Coronary artery (tissue), 2 donors: Measurements from ENCODE around the gene IFNA13.

ENCODE experiments used
- DNase-seq: peaks from one replicate; pipeline ENCODE4 v3.0.0-alpha.2; 2017; ENCODE audit warnings: low spot score
- H3K27ac ChIP-seq, 2 donors: fragments of 200-600 bp; sonication (generic); one replicate each; pipeline ENCODE4 v1.5.1; 2016 to 2019
- H3K4me3 ChIP-seq: fragments of 200-600 bp; sonication (generic); 2 replicates; pipeline ENCODE4 v1.5.1; 2016; ENCODE audit warnings: mild to moderate bottlenecking, moderate library complexity
- CTCF ChIP-seq: fragments of 200-600 bp; sonication (generic); IDR thresholded peaks from one replicate; pipeline ENCODE4 v1.5.1; 2019; ENCODE audit warnings: antibody characterized with exemption

IFNA13 gene

GRCh38 chr9:21331676-21332402 is 36.0 kb downstream of the IFNA13 start:
- no peak for DNase-seq

DNA sequence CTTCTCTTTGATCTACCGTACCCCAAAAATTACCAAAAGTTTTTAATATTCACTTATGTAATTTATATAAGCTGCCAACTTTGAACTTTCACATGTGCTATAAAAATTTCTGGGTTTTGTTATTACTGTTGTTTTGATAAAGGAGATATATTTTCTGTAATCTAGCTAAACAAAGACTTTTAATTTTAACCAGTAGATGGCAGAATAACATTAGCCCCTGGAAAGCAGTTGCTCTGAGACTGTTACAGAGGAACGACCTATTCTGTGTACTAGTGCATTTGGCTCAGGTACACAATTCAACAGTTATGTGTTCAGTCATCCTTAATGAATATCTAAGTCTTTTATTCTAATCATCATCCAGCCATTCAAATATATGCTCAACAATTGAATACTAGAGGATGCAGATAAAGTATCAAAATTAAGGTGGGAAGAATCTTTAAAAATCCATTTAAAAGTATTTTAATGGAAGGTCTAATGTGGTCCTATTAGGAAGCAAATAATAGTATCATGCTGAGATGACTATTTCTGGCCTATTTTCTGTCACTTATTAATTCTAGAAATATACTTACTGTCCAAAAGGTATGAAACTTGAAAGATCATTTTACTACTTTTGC is 41.2 kb downstream of the IFNA13 start:
- DNase-seq: no peak
- no peak overlapping the region for H3K4me3 ChIP-seq
- H3K27ac ChIP-seq: no peak overlapping the region
- TF ChIP-seq CTCF: peak; percentile 28

More at GRCh38 chr9:21331676-21332402, 36.0 kb downstream of the IFNA13 start:
- H3K27ac ChIP-seq: no peak overlapping the region
- H3K4me3 ChIP-seq: peak overlapping the region; percentile 4
- TF ChIP-seq CTCF: no peak

- H3K27ac ChIP-seq: no peak overlapping the region
- no peak for TF ChIP-seq CTCF
- DNase-seq: no peak
Observed at GRCh38 chr9:21324047-21324446, 43.8 kb downstream of the IFNA13 start.

DNA sequence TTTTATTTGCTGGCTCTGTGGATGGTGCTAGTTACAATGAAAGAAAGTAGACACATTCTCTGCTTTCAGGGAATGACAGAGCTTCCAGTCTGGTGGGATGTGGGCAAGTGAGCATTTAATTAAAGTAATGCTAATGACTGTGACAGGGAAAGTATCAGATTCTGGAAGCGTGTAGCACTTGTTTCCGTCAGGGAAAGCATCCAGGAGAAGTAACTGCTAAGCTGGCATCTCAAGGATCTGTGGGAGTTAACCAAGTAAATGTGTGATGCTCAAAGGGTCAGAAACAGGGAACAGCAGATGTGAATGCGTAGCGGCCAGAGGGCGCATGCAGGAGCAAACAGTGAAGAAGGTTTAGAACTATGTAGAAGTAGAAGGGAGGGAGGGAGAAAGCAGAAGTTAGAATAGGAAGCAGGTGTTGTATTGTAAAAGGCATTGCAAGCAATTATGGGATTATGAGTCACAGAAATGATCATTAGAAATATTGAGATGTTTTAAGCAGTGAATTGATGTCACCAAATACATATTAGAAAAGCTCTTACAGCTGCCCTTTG is 44.9 kb downstream of the IFNA13 start:
- H3K4me3 ChIP-seq: no peak overlapping the region
- H3K27ac ChIP-seq: no peak overlapping the region
- no peak for DNase-seq
- TF ChIP-seq CTCF: no peak

More at GRCh38 chr9:21324047-21324446, 43.8 kb downstream of the IFNA13 start:
- H3K4me3 ChIP-seq: no peak overlapping the region

DNA sequence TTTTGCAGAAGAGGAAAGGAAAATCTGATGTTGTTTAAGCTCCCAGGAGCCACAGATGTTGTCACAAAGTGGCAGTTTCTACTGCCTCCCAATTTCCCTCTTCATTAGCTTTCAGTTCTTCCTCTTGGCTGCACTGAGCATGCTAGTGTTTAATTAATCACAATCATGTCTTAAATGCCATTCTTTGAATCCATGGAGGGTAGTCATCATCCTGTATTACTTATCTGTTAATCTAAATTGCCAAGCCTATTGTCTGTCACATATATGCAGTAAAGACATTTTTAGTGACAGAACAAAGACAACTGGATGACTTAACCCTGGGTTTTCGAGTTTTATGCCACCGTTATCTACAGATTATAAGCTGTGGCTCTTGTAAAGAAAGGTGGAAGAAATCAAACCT is 47.4 kb downstream of the IFNA13 start:
- no peak overlapping the region for H3K27ac ChIP-seq
- no peak for TF ChIP-seq CTCF
- no peak overlapping the region for H3K4me3 ChIP-seq
- DNase-seq: no peak

- Histone ChIP-seq H3K4me3 (no peak overlapping the region), H3K27ac (no peak overlapping the region)
- peak; percentile 37 for TF ChIP-seq CTCF
- no peak for DNase-seq
Observed at GRCh38 chr9:21317956-21318923, 49.6 kb downstream of the IFNA13 start.
